ENCODE data around the gene FAM118A. TPM values are rescaled to one million over a fixed set of nuclear protein-coding genes. Genes with fewer than 3 reads are reported as not detected.

Gene FAM118A
- total and polyA plus RNA-seq, 9 of the 15 experiments (the other 6 are each of a cell fraction or from before 2014, with no cell fraction given), result 17.0 to 223 (median 59.4) TPM

- no peaks in the 10 kb centered on the region for H3K9me1 ChIP-seq (ENCODE audit: control insufficient read depth, insufficient read depth, low read length)
Observed at GRCh38 chr22:45331486-45331885, 21.8 kb downstream of the FAM118A start.

More at GRCh38 chr22:45331486-45331885, 21.8 kb downstream of the FAM118A start:
- ChIA-PET CTCF (ENCODE audit: low intra/inter-chr PET ratio) (no interaction called here), POLR2A (interaction anchor here (0.6 to 1.1 kb wide), 3 partner anchors 9 to 270 kb away, joined by 3 read pairs; no protein-coding TSS in a partner anchor)
- H3K79me2 ChIP-seq (ENCODE audit: control insufficient read depth, insufficient read depth, low read length), result no peaks in the 10 kb centered on the region
- intact Hi-C loops (cut with micrococcal nuclease) (no loop called here), in situ Hi-C loops (cut with MboI) (no loop called here)
- FAIRE-seq, result no peak
- H4K20me1 ChIP-seq (replicated peaks; ENCODE audit: control insufficient read depth, insufficient read depth, low read length), result peaks cover 3% of the 10 kb centered on the region; the same call in 1 of the 2 replicates
- no peak overlapping the region for H3K9ac ChIP-seq (ENCODE audit: insufficient read depth in 1 of 2, low read depth in 2 of 2, low read length in 2 of 2)
- 97% methylated on average over 7 of the region's 9 CpGs for whole genome bisulfite sequencing (ENCODE audit: insufficient coverage, low coverage, missing lambda C conversion rate)
- DNase-seq (ENCODE audit: extremely low read depth in 1 of 4, low spot score in 3 of 4), result no peak
- H3K4me1 ChIP-seq (replicated peaks in 1 of 2; ENCODE audit: control insufficient read depth in 2 of 2, insufficient read depth in 2 of 2, low read length in 2 of 2), result no peaks in the 10 kb centered on the region
- no peaks in the 10 kb centered on the region for H3K9me3 ChIP-seq (replicated peaks; ENCODE audit: control insufficient read depth, insufficient read depth, low read depth, low read length)
- H3K36me3 ChIP-seq (ENCODE audit: control insufficient read depth, insufficient read depth, low read length), result peaks cover 81% of the 10 kb centered on the region; the same call in 2 of the 3 replicates
- TF ChIP-seq NR2C1 (IDR thresholded peaks at IDR 0.05), result no peak
- TF ChIP-seq NR2C1 (tag; IDR thresholded peaks at IDR 0.05), result no peak
- no peak for TF ChIP-seq EWSR1 (IDR thresholded peaks at IDR 0.05; ENCODE audit: borderline replicate concordance, low read depth, partially characterized antibody)
- TF ChIP-seq, protein P1, sequence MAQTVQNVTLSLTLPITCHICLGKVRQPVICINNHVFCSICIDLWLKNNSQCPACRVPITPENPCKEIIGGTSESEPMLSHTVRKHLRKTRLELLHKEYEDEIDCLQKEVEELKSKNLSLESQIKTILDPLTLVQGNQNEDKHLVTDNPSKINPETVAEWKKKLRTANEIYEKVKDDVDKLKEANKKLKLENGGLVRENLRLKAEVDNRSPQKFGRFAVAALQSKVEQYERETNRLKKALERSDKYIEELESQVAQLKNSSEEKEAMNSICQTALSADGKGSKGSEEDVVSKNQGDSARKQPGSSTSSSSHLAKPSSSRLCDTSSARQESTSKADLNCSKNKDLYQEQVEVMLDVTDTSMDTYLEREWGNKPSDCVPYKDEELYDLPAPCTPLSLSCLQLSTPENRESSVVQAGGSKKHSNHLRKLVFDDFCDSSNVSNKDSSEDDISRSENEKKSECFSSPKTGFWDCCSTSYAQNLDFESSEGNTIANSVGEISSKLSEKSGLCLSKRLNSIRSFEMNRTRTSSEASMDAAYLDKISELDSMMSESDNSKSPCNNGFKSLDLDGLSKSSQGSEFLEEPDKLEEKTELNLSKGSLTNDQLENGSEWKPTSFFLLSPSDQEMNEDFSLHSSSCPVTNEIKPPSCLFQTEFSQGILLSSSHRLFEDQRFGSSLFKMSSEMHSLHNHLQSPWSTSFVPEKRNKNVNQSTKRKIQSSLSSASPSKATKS (CRISPR knock-in tag; IDR thresholded peaks at IDR 0.05), result no peak
- no peak for TF ChIP-seq ZNF23 (CRISPR knock-in tag; IDR thresholded peaks at IDR 0.05)
- no peak for TF ChIP-seq POU5F1 (IDR thresholded peaks at IDR 0.05; ENCODE audit: borderline replicate concordance, low read depth, low read length, partially characterized antibody)
- TF ChIP-seq, protein P2, sequence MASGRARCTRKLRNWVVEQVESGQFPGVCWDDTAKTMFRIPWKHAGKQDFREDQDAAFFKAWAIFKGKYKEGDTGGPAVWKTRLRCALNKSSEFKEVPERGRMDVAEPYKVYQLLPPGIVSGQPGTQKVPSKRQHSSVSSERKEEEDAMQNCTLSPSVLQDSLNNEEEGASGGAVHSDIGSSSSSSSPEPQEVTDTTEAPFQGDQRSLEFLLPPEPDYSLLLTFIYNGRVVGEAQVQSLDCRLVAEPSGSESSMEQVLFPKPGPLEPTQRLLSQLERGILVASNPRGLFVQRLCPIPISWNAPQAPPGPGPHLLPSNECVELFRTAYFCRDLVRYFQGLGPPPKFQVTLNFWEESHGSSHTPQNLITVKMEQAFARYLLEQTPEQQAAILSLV (tag; IDR thresholded peaks at IDR 0.05), result no peak
- TF ChIP-seq CREBBP (IDR thresholded peaks at IDR 0.05; ENCODE audit: low read depth, low read length), result no peak
- TF ChIP-seq TAF9B (IDR thresholded peaks at IDR 0.05; ENCODE audit: partially characterized antibody), result no peak
- TF ChIP-seq, protein P3, sequence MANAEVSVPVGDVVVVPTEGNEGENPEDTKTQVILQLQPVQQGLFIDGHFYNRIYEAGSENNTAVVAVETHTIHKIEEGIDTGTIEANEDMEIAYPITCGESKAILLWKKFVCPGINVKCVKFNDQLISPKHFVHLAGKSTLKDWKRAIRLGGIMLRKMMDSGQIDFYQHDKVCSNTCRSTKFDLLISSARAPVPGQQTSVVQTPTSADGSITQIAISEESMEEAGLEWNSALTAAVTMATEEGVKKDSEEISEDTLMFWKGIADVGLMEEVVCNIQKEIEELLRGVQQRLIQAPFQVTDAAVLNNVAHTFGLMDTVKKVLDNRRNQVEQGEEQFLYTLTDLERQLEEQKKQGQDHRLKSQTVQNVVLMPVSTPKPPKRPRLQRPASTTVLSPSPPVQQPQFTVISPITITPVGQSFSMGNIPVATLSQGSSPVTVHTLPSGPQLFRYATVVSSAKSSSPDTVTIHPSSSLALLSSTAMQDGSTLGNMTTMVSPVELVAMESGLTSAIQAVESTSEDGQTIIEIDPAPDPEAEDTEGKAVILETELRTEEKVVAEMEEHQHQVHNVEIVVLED (CRISPR knock-in tag; IDR thresholded peaks at IDR 0.05), result no peak
- no peak overlapping the region for H3K4me2 ChIP-seq (ENCODE audit: insufficient read depth, low read length)
- no peak overlapping the region for H3K27ac ChIP-seq (ENCODE audit: extremely low read depth, low read depth, low read length)
- H2AFZ ChIP-seq (ENCODE audit: low read depth, low read length), result no peak overlapping the region
- no TSS peak for BruUV-seq (replicated peaks)
- no peak overlapping the region for H3K4me3 ChIP-seq
- no peak for ATAC-seq
- H3K27me3 ChIP-seq (ENCODE audit: control insufficient read depth in 2 of 2, insufficient read depth in 2 of 2, low read length in 2 of 2), result no peaks in the 10 kb centered on the region

All from K562 (cell line).